GM23338 (cell line): ENCODE data around the gene SDR42E2. TPM values are rescaled to one million over a fixed set of nuclear protein-coding genes. Genes with fewer than 3 reads are reported as not detected.

Source experiments
- ATAC-seq: fragments of 200-7000 bp; cut with Tn5 transposase; 3 replicates; pipeline ENCODE4 v1.9.1; 2020
- DNase-seq: peaks from one replicate; pipeline ENCODE4 v3.0.0-alpha.2; 2015; ENCODE audit warnings: low spot score
- H2AFZ ChIP-seq: fragments of 200-600 bp; sonication (generic); 2 replicates; pipeline ENCODE4 v1.8.0; 2016; ENCODE audit warnings: antibody characterized with exemption, mild to moderate bottlenecking, moderate library complexity
- H3F3A ChIP-seq: fragments of 200-600 bp; sonication (generic); replicated peaks from 2 replicates; pipeline ENCODE4 v1.8.0; 2017; ENCODE audit warnings: antibody characterized with exemption, mixed run types, low read depth
- H3K27ac ChIP-seq: fragments of 200-600 bp; sonication (generic); 2 replicates; pipeline ENCODE4 v1.6.1; 2016; ENCODE audit warnings: low read depth
- H3K27me3 ChIP-seq: fragments of 200-600 bp; sonication (generic); 2 replicates; pipeline ENCODE4 v1.8.0; 2016; ENCODE audit warnings: mild to moderate bottlenecking, mixed run types, moderate library complexity; ENCODE audit not compliant: insufficient read depth
- H3K36me3 ChIP-seq: fragments of 200-600 bp; sonication (generic); 2 replicates; pipeline ENCODE4 v1.8.0; 2016; ENCODE audit warnings: mild to moderate bottlenecking; ENCODE audit not compliant: insufficient read depth
- H3K4me1 ChIP-seq: fragments of 200-600 bp; sonication (generic); 2 replicates; pipeline ENCODE4 v1.8.0; 2016; ENCODE audit warnings: mild to moderate bottlenecking, moderate library complexity; ENCODE audit not compliant: insufficient read depth
- H3K4me2 ChIP-seq: fragments of 200-600 bp; sonication (generic); 2 replicates; pipeline ENCODE4 v1.7.1; 2017; ENCODE audit warnings: mixed run types
- H3K4me3 ChIP-seq: fragments of 200-600 bp; sonication (generic); 2 replicates; pipeline ENCODE4 v1.6.1; 2016; ENCODE audit warnings: mixed run types
- H3K79me2 ChIP-seq: fragments of 200-600 bp; sonication (generic); replicated peaks from 2 replicates; pipeline ENCODE4 v1.8.0; 2017; ENCODE audit warnings: mild to moderate bottlenecking; ENCODE audit not compliant: insufficient read depth
- H3K9me2 ChIP-seq: fragments of 200-600 bp; sonication (generic); 2 replicates; pipeline ENCODE4 v1.8.0; 2017; ENCODE audit not compliant: insufficient read depth
- H4K20me1 ChIP-seq: fragments of 200-600 bp; sonication (generic); replicated peaks from 2 replicates; pipeline ENCODE4 v1.8.0; 2017; ENCODE audit warnings: mild to moderate bottlenecking; ENCODE audit not compliant: insufficient read depth
- H3K27ac Mint-ChIP-seq: 2 replicates; pipeline ENCODE4 v1.8.0; 2020; ENCODE audit warnings: inconsistent platforms, mild to moderate bottlenecking, moderate library complexity, mixed read lengths
- H3K27me3 Mint-ChIP-seq: 3 replicates; pipeline ENCODE4 v1.8.0; 2022; ENCODE audit warnings: low read depth, mild to moderate bottlenecking, moderate library complexity, mixed read lengths, inconsistent platforms; ENCODE audit not compliant: insufficient read depth, poor library complexity
- H3K36me3 Mint-ChIP-seq: 3 replicates; pipeline ENCODE4 v1.8.0; 2021; ENCODE audit warnings: low read depth, mild to moderate bottlenecking, inconsistent platforms, moderate library complexity, mixed read lengths
- H3K4me1 Mint-ChIP-seq: 3 replicates; pipeline ENCODE4 v1.8.0; 2020; ENCODE audit warnings: mild to moderate bottlenecking, inconsistent platforms, mixed read lengths
- H3K4me3 Mint-ChIP-seq: 3 replicates; pipeline ENCODE4 v1.8.0; 2021; ENCODE audit warnings: moderate library complexity, mild to moderate bottlenecking, inconsistent platforms, mixed read lengths
- H3K9me3 Mint-ChIP-seq: 3 replicates; pipeline ENCODE4 v1.8.0; 2020; ENCODE audit warnings: moderate library complexity, mild to moderate bottlenecking, inconsistent platforms, mixed read lengths
- CREB1 ChIP-seq: fragments of 250-450 bp; sonication (Bioruptor Pico); IDR thresholded peaks from 2 replicates; pipeline ENCODE4 v1.5.0; 2020; ENCODE audit warnings: low read depth, mild to moderate bottlenecking, moderate library complexity
- EZH2 ChIP-seq: fragments of 200-600 bp; sonication (generic); IDR thresholded peaks from one replicate; pipeline ENCODE4 v1.8.0; 2017; ENCODE audit warnings: antibody characterized with exemption, mild to moderate bottlenecking, low read depth; ENCODE audit not compliant: unreplicated experiment
- EZH2phosphoT487 ChIP-seq: fragments of 200-600 bp; sonication (generic); IDR thresholded peaks from one replicate; pipeline ENCODE4 v1.8.1; 2018; ENCODE audit warnings: antibody characterized with exemption; ENCODE audit not compliant: unreplicated experiment
- JUNB ChIP-seq: IDR thresholded peaks from one replicate; pipeline ENCODE4 v1.6.1; 2016; ENCODE audit warnings: antibody characterized with exemption; ENCODE audit not compliant: unreplicated experiment
- NANOG ChIP-seq: IDR thresholded peaks from 2 replicates; pipeline ENCODE4 v1.6.1; 2016; ENCODE audit warnings: antibody characterized with exemption, borderline replicate concordance
- POLR2AphosphoS5 ChIP-seq: IDR thresholded peaks from 2 replicates; pipeline ENCODE4 v1.6.1; 2016; ENCODE audit warnings: antibody characterized with exemption, low read depth
- STAT1 ChIP-seq: IDR thresholded peaks from one replicate; pipeline ENCODE4 v1.6.1; 2016; ENCODE audit warnings: antibody characterized with exemption; ENCODE audit not compliant: unreplicated experiment
- ZNF114 ChIP-seq: fragments of 250-450 bp; sonication (Bioruptor Pico); IDR thresholded peaks from 2 replicates; pipeline ENCODE4 v1.5.0; 2020; ENCODE audit warnings: mild to moderate bottlenecking, moderate library complexity
- ZNF331 ChIP-seq: fragments of 250-450 bp; sonication (Bioruptor Pico); IDR thresholded peaks from 2 replicates; pipeline ENCODE4 v1.5.0; 2020; ENCODE audit warnings: low read depth, mild to moderate bottlenecking, moderate library complexity
- polyA plus RNA-seq: library from polyadenylated mRNA; unstranded; fragments of >200 nt; fragmentation: Nextera tagmentation; extraction: Ambion mirVana; gene quantifications from 2 replicates; pipeline ENCODE4 v1.2.1, GENCODE V29; 2016
- total RNA-seq: library from RNA; depleted of rRNA; stranded (reverse); fragments of >200 nt; shearing (Covaris generic); gene quantifications from 2 replicates; pipeline ENCODE4 v1.2.3, GENCODE V29; 2014
- TF ChIP-seq, protein P1 (sequence below): IDR thresholded peaks from one replicate; pipeline ENCODE4 v1.6.1; 2018; ENCODE audit warnings: antibody characterized with exemption; ENCODE audit not compliant: unreplicated experiment
- TF ChIP-seq, protein P2 (sequence below): IDR thresholded peaks from 2 replicates; pipeline ENCODE4 v1.6.1; 2016; ENCODE audit warnings: antibody characterized with exemption
- TF ChIP-seq, protein P3 (sequence below), 2 experiments: fragments of 200-600 bp in 1 of 2; sonication (generic) in 1 of 2; conservative IDR thresholded peaks; 2 replicates each; pipeline versions ENCODE4 v1.5.1 to v1.6.1; 2016 to 2017; ENCODE audit warnings: antibody characterized with exemption in 2 of 2, low read depth in 2 of 2, mild to moderate bottlenecking in 2 of 2, moderate library complexity in 1 of 2
- TF ChIP-seq, protein P4 (sequence below): fragments of 250-450 bp; sonication (Bioruptor Pico); IDR thresholded peaks from 2 replicates; pipeline ENCODE4 v1.5.0; 2020; ENCODE audit warnings: mild to moderate bottlenecking, moderate library complexity

The SDR42E2 gene
- total and polyA plus RNA-seq, 2 experiments from 2014 or later, result 0.15 TPM; not detected in 1

DNA sequence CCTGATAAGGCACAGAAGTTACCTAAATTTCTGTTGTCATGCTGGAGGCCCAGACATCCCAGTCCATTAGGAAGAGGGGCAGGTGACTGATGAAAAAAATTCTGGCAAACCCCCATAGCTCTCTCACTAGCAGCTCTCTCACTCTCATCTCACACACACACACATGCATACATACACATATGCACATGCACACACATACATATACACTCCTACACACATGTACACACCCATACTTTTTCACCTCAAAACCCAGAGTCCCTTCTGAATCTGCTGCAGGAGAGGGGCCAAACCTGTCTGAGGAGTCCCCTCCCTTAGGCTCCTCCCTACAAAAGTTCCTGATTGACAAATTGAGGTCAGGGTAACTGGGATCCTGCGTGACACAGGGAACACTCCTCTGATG, 22.6 kb upstream of the SDR42E2 start:
- no peaks in the 10 kb centered on the region for H4K20me1 ChIP-seq
- TF ChIP-seq ZNF331, result no peak
- TF ChIP-seq ZNF114 (CRISPR knock-in tag), result no peak
- TF ChIP-seq, protein P1, sequence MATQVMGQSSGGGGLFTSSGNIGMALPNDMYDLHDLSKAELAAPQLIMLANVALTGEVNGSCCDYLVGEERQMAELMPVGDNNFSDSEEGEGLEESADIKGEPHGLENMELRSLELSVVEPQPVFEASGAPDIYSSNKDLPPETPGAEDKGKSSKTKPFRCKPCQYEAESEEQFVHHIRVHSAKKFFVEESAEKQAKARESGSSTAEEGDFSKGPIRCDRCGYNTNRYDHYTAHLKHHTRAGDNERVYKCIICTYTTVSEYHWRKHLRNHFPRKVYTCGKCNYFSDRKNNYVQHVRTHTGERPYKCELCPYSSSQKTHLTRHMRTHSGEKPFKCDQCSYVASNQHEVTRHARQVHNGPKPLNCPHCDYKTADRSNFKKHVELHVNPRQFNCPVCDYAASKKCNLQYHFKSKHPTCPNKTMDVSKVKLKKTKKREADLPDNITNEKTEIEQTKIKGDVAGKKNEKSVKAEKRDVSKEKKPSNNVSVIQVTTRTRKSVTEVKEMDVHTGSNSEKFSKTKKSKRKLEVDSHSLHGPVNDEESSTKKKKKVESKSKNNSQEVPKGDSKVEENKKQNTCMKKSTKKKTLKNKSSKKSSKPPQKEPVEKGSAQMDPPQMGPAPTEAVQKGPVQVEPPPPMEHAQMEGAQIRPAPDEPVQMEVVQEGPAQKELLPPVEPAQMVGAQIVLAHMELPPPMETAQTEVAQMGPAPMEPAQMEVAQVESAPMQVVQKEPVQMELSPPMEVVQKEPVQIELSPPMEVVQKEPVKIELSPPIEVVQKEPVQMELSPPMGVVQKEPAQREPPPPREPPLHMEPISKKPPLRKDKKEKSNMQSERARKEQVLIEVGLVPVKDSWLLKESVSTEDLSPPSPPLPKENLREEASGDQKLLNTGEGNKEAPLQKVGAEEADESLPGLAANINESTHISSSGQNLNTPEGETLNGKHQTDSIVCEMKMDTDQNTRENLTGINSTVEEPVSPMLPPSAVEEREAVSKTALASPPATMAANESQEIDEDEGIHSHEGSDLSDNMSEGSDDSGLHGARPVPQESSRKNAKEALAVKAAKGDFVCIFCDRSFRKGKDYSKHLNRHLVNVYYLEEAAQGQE, result no peak
- TF ChIP-seq, protein P2, sequence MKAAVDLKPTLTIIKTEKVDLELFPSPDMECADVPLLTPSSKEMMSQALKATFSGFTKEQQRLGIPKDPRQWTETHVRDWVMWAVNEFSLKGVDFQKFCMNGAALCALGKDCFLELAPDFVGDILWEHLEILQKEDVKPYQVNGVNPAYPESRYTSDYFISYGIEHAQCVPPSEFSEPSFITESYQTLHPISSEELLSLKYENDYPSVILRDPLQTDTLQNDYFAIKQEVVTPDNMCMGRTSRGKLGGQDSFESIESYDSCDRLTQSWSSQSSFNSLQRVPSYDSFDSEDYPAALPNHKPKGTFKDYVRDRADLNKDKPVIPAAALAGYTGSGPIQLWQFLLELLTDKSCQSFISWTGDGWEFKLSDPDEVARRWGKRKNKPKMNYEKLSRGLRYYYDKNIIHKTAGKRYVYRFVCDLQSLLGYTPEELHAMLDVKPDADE, result no peak
- TF ChIP-seq, protein P3, sequence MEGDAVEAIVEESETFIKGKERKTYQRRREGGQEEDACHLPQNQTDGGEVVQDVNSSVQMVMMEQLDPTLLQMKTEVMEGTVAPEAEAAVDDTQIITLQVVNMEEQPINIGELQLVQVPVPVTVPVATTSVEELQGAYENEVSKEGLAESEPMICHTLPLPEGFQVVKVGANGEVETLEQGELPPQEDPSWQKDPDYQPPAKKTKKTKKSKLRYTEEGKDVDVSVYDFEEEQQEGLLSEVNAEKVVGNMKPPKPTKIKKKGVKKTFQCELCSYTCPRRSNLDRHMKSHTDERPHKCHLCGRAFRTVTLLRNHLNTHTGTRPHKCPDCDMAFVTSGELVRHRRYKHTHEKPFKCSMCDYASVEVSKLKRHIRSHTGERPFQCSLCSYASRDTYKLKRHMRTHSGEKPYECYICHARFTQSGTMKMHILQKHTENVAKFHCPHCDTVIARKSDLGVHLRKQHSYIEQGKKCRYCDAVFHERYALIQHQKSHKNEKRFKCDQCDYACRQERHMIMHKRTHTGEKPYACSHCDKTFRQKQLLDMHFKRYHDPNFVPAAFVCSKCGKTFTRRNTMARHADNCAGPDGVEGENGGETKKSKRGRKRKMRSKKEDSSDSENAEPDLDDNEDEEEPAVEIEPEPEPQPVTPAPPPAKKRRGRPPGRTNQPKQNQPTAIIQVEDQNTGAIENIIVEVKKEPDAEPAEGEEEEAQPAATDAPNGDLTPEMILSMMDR (conservative IDR thresholded peaks at IDR 0.05; ENCODE audit: low read depth in 2 of 2), result no peak
- TF ChIP-seq STAT1, result no peak
- TF ChIP-seq EZH2phosphoT487, result no peak
- no peak for TF ChIP-seq POLR2AphosphoS5
- no peak for TF ChIP-seq CREB1 (CRISPR knock-in tag)
- no peak for TF ChIP-seq EZH2
- TF ChIP-seq, protein P4, sequence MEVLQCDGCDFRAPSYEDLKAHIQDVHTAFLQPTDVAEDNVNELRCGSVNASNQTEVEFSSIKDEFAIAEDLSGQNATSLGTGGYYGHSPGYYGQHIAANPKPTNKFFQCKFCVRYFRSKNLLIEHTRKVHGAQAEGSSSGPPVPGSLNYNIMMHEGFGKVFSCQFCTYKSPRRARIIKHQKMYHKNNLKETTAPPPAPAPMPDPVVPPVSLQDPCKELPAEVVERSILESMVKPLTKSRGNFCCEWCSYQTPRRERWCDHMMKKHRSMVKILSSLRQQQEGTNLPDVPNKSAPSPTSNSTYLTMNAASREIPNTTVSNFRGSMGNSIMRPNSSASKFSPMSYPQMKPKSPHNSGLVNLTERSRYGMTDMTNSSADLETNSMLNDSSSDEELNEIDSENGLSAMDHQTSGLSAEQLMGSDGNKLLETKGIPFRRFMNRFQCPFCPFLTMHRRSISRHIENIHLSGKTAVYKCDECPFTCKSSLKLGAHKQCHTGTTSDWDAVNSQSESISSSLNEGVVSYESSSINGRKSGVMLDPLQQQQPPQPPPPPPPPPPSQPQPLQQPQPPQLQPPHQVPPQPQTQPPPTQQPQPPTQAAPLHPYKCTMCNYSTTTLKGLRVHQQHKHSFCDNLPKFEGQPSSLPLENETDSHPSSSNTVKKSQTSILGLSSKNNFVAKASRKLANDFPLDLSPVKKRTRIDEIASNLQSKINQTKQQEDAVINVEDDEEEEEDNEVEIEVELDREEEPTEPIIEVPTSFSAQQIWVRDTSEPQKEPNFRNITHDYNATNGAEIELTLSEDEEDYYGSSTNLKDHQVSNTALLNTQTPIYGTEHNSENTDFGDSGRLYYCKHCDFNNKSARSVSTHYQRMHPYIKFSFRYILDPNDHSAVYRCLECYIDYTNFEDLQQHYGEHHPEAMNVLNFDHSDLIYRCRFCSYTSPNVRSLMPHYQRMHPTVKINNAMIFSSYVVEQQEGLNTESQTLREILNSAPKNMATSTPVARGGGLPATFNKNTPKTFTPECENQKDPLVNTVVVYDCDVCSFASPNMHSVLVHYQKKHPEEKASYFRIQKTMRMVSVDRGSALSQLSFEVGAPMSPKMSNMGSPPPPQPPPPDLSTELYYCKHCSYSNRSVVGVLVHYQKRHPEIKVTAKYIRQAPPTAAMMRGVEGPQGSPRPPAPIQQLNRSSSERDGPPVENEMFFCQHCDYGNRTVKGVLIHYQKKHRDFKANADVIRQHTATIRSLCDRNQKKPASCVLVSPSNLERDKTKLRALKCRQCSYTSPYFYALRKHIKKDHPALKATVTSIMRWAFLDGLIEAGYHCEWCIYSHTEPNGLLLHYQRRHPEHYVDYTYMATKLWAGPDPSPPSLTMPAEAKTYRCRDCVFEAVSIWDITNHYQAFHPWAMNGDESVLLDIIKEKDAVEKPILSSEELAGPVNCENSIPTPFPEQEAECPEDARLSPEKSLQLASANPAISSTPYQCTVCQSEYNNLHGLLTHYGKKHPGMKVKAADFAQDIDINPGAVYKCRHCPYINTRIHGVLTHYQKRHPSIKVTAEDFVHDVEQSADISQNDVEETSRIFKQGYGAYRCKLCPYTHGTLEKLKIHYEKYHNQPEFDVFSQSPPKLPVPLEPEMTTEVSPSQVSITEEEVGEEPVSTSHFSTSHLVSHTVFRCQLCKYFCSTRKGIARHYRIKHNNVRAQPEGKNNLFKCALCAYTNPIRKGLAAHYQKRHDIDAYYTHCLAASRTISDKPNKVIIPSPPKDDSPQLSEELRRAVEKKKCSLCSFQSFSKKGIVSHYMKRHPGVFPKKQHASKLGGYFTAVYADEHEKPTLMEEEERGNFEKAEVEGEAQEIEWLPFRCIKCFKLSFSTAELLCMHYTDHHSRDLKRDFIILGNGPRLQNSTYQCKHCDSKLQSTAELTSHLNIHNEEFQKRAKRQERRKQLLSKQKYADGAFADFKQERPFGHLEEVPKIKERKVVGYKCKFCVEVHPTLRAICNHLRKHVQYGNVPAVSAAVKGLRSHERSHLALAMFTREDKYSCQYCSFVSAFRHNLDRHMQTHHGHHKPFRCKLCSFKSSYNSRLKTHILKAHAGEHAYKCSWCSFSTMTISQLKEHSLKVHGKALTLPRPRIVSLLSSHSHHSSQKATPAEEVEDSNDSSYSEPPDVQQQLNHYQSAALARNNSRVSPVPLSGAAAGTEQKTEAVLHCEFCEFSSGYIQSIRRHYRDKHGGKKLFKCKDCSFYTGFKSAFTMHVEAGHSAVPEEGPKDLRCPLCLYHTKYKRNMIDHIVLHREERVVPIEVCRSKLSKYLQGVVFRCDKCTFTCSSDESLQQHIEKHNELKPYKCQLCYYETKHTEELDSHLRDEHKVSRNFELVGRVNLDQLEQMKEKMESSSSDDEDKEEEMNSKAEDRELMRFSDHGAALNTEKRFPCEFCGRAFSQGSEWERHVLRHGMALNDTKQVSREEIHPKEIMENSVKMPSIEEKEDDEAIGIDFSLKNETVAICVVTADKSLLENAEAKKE (CRISPR knock-in tag), result no peak
- no peak for TF ChIP-seq JUNB
- TF ChIP-seq NANOG, result no peak
- no peaks in the 10 kb centered on the region for H3K27me3 ChIP-seq
- no peaks in the 10 kb centered on the region for H3K79me2 ChIP-seq
- H3K9me3 Mint-ChIP-seq, result no peaks in the 10 kb centered on the region; the same call in 2 of the 3 replicates
- DNase-seq (no peak), ATAC-seq (no peak)
- H3K4me2 ChIP-seq, result no peak overlapping the region
- no peak overlapping the region for H3K27ac Mint-ChIP-seq
- H2AFZ ChIP-seq, result no peak overlapping the region
- no peak overlapping the region for H3K27ac ChIP-seq
- H3K36me3 Mint-ChIP-seq, result no peaks in the 10 kb centered on the region
- H3K36me3 ChIP-seq, result no peaks in the 10 kb centered on the region
- no peaks in the 10 kb centered on the region for H3K4me1 ChIP-seq
- H3K4me3 Mint-ChIP-seq, result no peak overlapping the region
- no peaks in the 10 kb centered on the region for H3K9me2 ChIP-seq
- peaks cover 2% of the 10 kb centered on the region for H3K27me3 Mint-ChIP-seq
- peaks cover 11% of the 10 kb centered on the region for H3K4me1 Mint-ChIP-seq
- H3K4me3 ChIP-seq, result no peak overlapping the region
- H3F3A ChIP-seq, result no peaks in the 10 kb centered on the region
